Hematopoietic multipotent progenitor cell (in vitro differentiated cells): ENCODE measurements around the gene SH3PXD2A. TPM values are rescaled to one million over a fixed set of nuclear protein-coding genes. Genes with fewer than 3 reads are reported as not detected.

Experiments
- DNase-seq, 3 donors: peaks; one replicate each; pipeline ENCODE4 v3.0.0-alpha.2; 2011 to 2015; ENCODE audit warnings: low read depth in 2 of 3, low spot score in 2 of 3
- total RNA-seq: library from RNA; depleted of rRNA; stranded (reverse); fragments of >200 nt; gene quantifications from one replicate; pipeline ENCODE4 v1.2.3, GENCODE V29; 2012

The SH3PXD2A gene
- total RNA-seq, 1 donor, result 2.7 TPM

DNA sequence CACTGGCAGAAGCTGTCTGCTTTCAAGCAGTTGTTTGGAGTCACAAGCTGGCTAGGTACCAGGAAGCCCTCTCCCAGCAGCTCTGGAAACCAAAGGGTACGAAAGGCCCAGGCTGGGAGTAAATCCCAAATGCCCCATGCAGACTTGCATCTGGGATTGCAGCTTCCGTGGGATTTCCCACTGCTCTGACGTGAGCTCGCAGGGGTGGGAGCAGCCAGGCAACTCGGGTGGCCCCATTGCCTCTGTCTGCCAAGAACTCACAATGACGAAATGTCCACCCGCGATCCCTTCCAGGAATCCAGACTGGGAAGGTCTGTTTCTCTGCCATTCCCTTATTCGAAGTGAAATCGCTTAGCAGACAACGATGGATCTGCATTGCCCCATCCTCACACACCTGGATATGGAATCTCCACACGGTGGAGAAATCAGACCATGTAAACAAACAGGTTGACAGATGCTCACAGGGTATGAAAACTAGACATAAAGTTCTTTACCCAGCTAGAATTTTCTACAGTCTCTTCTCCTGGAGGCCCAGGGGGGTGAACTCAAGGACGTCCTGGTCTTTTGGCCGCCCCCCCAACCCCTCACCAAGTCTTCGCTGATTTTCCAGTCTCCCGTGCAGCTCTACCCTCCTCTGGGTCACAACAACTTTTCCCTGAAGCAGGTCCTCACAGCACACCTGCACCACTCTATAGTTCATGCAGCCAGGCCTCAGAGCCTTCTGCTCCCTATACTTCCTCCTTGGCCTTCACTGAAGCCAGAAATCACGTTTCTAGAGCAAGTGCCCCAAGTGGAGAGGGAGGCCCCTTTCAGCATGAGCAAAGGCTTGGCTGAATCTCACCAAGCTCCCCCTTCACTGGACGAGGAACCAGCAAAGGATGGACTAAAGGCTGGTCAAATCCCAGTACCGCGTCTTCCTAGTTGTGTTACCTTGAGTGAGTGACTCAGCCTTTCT lies 20.0 kb downstream of the SH3PXD2A start:
- peak in 1 of 3 donors; percentile 29 for DNase-seq

DNA sequence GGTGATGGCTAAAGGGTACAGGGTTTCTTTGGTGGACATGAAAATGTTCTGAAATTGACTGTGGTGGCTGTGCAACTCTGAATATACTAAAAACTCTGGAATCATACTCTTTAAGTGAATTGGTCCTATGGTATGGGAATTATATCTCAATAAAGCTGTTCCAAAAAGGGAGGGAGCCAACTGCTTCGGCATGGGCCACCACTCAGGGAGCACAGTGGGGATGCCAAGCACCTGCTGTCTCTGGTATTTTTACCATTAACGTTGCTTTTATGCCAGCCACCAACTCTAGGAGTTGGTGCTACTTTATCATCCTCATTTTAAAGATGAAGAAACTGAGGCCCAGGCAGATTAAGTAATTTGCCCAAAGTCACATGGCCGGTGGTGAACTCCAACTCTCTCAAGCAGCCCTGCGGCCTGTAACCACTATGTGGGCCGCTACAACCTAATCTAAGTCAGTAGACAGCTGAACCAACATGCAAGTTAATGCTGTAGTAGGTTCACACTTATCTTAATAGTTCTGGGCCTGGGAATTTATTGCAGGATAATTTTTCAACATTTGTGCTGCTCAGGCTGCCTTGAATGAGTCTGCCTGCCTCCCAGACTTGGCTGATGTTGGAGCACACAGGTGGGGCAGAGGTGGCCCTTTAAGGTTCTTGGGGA lies 20.8 kb downstream of the SH3PXD2A start:
- no peak for DNase-seq

DNA sequence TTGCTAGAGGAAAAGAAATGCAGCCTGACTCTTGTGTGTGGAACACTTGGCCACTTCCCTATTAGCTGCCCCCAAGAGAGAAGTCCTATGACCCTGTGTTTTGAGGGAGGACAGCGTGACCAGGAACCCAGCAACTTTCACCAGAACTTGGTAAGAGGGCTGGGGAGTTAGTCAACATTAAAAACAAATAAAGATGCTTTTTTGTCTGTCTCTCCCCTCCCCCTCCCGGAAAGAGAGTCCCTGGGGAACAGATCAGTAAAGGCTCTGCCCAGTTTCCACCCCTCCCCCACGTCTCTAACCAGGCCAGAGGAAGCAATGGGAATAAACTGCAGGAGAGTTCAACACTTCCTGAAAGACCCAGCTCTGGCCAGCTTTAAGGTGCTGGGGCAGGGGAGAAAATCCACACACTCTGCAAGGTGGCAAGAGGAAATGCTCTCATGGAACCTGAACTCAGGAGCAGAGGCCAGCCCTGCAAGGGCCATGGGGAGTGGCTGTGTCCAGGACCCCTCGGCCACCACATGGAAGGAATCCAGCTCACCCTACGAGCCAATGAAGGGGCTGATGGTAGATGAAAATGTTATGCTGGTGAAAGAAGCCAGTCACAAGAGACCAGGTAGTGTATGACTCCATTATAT lies 21.5 kb downstream of the SH3PXD2A start:
- DNase-seq, result no peak

DNA sequence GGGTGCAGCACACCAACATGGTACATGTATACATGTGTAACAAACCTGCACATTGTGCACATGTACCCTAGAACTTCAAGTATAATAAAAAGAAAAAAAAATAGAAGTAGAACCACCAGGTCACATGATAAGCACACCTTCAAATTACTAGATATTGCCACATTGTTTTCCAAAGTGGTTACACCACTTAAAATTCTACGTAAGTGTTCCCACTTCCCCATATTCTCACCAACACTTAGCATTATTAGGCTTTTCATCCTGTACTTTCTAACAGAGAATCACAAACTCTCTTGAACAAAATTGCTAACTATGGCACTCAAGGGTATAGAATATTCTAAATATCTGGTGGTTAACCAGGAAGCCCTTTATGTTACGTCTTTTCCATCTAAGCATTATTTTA lies 22.6 kb downstream of the SH3PXD2A start:
- no peak for DNase-seq

DNA sequence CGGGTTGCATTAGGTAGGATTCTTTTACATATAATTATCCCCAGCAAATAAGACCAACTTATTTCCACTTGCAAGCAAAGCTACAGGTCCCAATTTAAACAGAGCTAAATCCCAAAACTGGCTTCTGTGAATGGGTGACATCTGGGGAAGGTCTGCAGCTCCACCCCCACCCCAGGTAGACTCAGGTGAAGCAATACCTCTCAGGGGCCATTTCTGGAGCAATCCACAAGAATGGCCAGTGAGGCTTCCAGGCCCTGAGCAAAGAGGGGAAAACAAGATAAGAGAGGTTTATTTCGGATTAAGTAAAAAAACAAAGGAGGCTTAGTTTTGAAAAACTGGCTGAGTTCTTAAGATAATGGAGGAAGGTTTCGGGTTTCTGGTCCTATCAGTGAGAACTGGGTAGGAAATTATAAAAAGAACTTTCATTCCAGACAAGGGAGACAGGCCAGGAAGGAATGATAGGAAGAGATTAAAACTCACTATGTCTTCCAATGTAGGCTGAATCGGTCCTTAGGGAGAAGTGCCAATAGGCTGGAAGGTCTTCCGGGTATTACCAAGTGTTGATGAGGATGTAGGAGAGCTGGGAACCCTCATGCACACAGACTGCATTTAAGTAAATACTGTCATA lies 25.4 kb downstream of the SH3PXD2A start:
- no peak for DNase-seq

DNA sequence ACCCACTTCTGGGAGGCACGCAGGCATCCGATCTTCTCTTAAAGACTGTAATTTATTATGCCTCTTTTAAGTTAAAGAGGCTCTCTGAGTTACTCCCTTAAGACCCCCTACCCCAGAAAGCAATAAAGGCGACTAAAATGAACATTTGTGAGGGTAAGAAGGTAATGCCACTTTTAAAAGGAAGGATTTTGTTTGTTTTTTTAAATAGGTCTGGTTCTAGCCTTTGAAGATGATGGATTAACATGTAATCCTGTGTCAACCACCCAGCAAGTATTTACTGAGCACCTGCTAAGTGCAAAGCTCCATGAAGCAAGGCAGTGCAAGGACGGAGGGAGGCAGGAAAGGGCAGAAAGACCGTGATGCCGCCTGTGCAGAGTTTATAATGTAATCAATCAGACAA lies 26.1 kb downstream of the SH3PXD2A start:
- no peak for DNase-seq

DNA sequence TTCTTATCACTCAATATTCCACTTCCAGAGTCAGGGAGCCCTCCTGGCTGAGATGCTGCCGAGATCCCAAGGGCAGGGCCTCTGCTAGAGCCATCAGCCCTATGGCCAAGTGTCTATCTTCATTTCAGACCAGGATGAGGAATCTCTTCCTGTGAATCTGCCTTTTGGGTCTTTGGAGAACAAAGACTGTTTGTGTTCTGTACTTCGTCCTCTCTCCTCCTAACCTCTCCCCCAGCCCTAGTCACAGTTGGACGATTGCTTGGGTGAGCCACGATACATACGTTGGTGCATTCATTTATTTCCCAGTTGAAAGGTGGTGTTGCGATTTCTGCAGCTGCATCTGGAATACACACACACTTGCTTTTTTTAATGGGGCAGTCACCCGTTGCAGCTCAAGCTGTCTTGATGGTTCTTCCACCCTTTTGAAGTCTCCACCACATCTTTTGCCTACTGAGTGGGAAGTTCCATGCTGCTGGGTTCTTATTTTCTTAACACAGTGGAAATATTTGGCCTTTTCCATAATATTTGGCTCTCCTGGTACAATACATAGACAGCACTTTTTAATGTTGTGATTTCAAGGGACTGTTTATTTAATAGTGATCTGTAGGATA lies 26.7 kb downstream of the SH3PXD2A start:
- DNase-seq, result no peak

DNA sequence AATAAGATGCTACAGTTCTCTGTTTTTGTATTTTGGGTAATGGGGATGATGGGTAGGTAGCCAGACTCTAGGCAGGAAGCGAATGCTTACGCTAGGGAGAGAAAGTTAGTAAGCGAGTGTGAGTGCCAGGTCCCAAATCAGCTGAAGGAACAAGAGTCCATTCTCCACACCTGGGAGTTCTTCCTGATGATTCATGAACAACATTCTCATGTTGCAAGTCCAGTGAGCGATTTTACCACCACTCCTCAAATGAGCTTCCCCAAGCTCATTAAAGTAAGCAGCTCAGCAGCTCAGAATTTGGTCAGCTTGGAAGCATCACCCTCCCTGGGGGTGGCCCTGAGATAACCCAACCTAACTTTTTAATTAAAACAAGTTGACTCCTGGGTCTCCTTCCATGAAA lies 27.3 kb downstream of the SH3PXD2A start:
- no peak for DNase-seq

DNA sequence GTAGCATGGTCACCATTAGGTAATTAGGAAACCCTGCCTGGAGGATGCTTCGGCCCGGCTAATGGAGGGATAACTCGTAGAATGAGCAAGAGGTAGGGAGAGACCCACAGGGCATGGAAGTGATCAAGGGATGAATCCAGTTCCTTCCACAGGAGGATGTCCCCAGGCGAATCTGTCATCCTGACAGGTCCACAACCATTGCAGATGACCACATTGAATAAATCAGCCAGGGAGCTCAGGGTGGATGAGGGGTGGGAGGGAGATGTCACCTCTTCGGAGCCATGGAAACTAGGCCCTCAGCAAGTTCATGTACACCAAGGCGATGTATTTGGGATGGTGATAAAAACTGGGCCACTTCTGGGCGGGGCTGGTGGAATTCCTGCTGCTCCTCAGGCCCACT lies 28.5 kb downstream of the SH3PXD2A start:
- DNase-seq, result no peak

DNA sequence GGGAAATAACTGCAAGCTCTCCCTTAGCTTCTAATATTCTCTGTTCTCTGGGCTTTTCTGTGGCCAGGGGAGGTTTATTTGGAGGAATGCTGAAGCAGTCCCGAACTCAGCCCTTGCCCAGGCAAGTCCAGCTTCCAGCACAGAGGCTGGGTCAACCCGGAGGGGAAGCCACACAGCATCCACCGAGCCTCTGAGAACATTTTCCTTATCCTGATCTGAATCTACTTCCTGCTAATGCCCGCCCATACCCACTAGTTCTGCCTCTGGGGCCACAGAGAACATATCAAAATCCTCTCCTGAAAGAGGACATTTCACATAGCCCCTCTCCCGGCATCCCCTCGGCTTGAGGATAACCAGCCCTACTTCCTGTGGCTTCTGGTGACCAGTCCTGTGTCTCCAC lies 31.1 kb downstream of the SH3PXD2A start:
- no peak for DNase-seq

DNA sequence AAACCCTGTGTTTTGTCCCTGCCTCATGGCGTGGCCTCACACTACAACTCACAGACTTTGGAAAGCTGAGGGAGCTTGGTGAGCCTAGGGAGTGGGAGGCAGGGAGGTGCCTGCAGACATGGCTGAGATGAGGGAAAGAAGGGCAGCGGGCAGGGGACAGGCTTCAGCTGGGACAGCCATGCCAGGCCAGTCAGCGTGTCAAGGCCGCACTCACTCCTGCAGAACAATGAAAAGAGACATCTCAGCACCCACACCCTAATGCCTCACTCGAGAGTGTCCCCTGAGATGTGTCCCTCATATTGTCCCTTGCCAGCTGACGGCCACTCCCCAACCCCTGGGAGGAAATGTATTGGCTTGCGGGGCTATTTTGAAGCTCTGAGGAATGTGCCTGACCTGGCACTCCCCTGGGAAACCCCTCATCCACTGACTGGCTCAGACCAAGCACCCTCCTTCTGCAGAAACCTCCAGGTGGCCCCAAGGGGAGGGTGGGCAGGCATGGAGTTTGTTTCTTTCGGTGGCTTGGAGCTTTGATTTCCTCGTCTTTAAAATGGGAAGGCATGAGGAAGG lies 31.6 kb downstream of the SH3PXD2A start:
- no peak for DNase-seq

DNA sequence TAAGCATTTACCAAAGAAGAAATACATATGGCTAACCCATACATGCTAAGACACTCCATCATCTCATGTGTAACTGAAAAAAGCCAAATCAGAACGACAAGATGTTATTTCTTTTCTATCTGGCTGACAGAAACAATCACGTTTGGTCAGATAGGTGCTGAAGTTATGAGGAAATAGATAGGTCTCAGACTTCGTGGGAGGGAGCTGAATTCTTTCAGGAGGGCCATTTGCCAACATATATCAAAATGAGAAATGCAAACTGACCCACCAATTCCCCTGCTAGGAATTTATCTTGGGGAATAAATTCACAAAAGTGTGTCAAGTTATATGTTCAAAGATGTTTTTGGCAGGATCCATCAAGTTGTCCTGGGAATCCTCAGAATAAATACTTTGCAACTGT lies 32.6 kb downstream of the SH3PXD2A start:
- no peak for DNase-seq

DNA sequence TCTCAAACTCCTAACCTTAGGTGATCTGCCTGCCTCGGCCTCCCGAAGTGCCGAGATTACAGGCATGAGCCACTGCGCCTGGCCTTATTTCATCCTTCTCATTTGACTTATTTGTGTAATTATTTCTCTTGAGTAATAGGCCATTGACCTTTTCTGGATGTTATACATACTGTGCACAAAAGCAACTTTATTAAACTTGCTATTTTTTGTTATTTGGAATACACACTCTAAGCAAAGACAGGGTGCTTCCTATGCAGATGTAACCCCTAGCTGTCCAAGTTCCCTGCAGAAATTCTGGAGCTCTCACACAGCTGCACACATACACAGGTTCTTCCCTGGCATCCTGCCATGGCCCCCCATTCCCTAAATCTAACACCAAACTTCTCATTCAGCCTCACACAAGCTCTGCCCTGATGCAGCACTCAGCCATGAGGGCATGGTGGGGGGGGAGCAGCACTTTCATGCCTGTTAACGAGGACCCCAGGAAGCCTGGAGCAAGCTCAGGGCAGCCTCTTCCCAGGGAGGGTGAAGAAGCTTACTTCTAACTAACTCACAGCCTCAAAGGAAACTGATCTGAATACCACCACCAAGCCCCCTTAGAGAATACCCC lies 33.2 kb downstream of the SH3PXD2A start:
- no peak for DNase-seq

DNA sequence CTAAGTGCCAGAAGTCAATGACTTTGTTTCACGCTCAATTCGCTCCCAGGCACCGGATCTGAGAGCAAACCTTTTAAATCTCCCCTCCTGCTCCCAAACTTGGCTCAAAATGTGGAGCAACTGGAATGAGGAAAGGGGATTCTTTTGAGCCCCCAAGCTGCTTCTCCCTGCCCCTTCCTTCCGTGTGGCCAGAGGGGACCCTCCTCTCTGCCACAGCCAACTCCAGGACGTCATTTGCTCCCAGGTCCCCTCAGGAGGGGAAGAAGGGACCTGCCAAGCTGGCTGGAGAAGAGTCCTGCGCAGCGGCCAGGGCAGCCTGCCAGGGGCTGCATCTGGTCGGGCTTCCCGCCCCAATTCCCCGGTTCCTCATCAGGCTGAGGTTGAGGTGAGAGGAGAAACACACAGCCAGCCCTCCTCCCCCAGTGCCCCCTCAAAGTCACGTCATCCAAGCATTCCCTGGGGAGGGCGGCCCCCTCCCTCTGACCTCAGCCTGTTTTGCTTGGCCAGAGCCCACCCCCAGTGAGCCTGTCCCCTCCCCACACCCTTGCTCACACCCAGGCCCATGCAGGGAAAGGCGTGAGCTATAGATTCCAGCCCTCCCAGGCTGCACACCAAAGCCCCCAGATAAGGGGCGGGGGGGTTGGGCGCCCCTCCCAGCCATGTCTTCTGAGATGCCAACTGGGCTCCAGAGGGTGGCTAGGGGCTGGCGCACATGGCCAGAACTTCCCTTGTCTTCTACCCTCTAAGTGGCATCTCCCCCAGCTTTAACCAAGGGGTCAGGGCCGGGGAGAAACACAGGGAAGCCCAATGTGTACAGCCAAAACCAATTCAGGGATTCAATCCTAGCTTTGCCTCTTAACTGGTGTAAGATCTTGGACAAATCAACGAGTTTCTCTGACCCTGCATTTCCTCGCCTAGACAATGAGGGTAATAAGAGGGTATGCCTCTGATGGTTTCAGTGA lies 35.0 kb downstream of the SH3PXD2A start:
- DNase-seq, result peak in 2 of 3 donors; percentile 33 to 51

DNA sequence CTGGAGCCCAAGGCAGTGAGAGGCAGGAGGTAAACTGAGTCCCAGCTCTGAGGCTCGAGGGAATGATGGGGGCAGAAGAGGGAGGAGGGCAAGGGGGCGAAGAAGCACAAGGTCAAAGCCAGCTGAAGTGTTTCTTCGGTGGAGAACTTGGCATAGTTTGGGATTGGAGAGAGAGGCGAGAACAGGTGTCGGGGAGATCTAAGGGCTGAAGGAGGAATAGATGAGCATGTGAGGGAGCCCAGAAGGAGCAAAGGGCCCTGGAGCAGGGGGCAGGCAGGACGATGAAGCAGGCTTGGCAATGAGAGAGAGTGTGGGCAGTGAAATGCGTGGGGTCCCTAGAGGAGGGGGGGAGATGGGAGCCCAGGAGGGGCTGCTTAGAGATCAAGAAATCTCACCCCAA lies 35.9 kb downstream of the SH3PXD2A start:
- no peak for DNase-seq

DNA sequence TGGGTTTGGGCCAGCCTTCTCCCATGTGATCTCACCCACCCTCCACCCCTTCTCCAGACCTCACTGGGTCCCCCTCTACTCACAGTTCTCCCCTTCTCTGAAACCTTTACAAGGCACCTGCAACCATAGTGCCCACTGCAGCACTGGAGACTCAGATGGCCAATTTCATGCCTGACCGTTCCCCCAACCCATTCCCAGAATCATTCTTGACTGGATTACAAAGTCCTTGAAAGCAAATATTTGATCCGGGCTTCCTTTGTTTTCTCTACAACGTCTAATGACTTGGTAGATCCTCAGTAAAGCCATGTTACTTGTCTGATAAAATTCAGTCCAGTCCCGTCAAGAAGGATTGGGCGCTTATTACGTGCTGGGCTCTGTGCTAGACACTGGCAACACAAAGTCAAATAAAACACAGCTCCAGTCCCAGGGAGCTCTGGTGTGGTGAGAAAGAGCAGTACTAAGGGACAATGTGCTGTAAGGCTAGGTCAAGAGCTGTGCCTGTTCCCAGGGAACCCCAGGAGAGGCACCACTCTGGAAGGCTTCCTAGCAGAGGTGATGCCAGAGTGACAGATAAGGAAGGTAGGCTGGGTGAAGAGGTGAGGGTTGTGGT lies 36.5 kb downstream of the SH3PXD2A start:
- DNase-seq, result no peak

DNA sequence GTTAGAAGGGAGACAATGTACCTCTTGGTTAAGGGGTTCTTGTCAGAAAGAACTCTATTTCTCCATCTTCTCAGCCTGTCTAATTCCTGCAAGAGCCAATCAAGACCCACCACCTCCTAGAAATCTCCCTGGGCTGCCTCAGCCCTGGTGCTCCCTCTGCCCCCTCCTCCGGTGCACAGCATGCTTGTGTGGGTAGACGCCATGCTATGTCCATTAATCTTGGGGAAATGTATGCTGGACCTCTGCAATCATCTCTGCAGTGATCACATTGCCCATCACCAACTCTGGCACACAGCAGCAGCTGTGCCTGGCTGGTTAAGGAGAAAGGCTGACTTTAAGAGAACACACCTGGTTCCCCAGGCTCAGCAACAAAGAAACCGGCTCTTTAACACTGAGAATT lies 37.3 kb downstream of the SH3PXD2A start:
- no peak for DNase-seq

DNA sequence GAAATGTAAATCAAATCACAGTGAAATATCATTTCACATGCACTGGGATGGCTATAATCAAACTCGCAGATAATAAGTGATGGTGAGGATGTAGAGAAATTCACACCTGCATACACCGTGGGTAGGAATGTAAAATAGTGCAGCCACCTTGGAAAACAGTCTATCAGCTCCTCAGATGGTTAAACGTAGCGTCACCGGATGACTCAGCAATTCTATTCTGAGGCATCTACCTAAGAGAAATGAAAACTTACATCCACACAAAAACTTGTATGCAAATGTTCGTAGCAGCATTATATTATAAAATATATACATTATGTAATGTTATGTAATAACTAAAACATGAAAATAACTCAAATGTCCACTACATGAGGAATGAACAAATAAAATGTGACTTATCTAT lies 38.9 kb downstream of the SH3PXD2A start:
- DNase-seq, result peak in 2 of 3 donors; percentile 50 to 67
